ENCODE measurements around the gene EIF4A2. TPM values are rescaled to one million over a fixed set of nuclear protein-coding genes. Genes with fewer than 3 reads are reported as not detected.

EIF4A2 gene
- total and polyA plus RNA-seq, 9 of the 15 experiments (the other 6 are each of a cell fraction or from before 2014, with no cell fraction given), result 307 to 754 (median 435) TPM

- no peak for TF ChIP-seq PRDM10 (IDR thresholded peaks at IDR 0.05; ENCODE audit: partially characterized antibody)
- peak; percentile 53; the same call in 1 of the 2 replicates for TF ChIP-seq ILF3 (IDR thresholded peaks at IDR 0.05; ENCODE audit: borderline replicate concordance)
- no peak for TF ChIP-seq ETV6 (IDR thresholded peaks at IDR 0.05; ENCODE audit: borderline replicate concordance in 1 of 2, low read depth in 2 of 2, low read length in 1 of 2)
- peak; percentile 66; the same call in 1 of the 2 replicates for TF ChIP-seq ETV6 (CRISPR knock-in tag; IDR thresholded peaks at IDR 0.05; ENCODE audit: borderline replicate concordance)
- no peak for TF ChIP-seq HLTF (IDR thresholded peaks at IDR 0.05)
- TF ChIP-seq RAD51 (IDR thresholded peaks at IDR 0.05; ENCODE audit: borderline replicate concordance, low read depth), result no peak
- TF ChIP-seq ZNF695 (CRISPR knock-in tag; IDR thresholded peaks at IDR 0.05), result 0 out of 2 replicates have a peak, but pooled peaks have one; percentile 13
- peak; percentile 96 for TF ChIP-seq PREB (CRISPR knock-in tag; IDR thresholded peaks at IDR 0.05)
- peak in 1 of 2 experiments; percentile 25; a peak in 2 of 4 replicates for TF ChIP-seq HDAC1 (IDR thresholded peaks at IDR 0.05)
- no peak for TF ChIP-seq JUND (IDR thresholded peaks at IDR 0.05; ENCODE audit: borderline replicate concordance, low read depth, low read length)
- TF ChIP-seq JUND (tag; IDR thresholded peaks at IDR 0.05; ENCODE audit: borderline replicate concordance, low read depth, low read length), result peak; percentile 27; the same call in 1 of the 3 replicates
- TF ChIP-seq KDM4B (IDR thresholded peaks at IDR 0.05; ENCODE audit: borderline replicate concordance in 2 of 2, low read depth in 1 of 2), result peak in 1 of 2 experiments; percentile 22; a peak in 1 of 4 replicates
- peak; percentile 65; the same call in 1 of the 2 replicates for TF ChIP-seq POLR2AphosphoS5 (IDR thresholded peaks at IDR 0.05; ENCODE audit: control insufficient read depth, insufficient read depth, low read depth, low read length)
- TF ChIP-seq ARID4B (CRISPR knock-in tag; IDR thresholded peaks at IDR 0.05), result peak; percentile 74; the same call in 1 of the 2 replicates
- TF ChIP-seq BRCA1 (IDR thresholded peaks at IDR 0.05), result no peak
- peak; percentile 92; the same call in 1 of the 2 replicates for TF ChIP-seq BRCA1 (CRISPR knock-in tag; IDR thresholded peaks at IDR 0.05)
Observed at GRCh38 chr3:186783731-186784515, 546 bp downstream of the EIF4A2 start (continued).

Data from K562 (cell line).